ENCODE measurements around the gene SHD.

The SHD gene

GRCh38 chr19:4246767-4247593 lies 32.1 kb upstream of the SHD start, which contains the start of gene YJU2:
TSS of gene YJU2 (plus strand) at chr19:4247080. CDS start at chr19:4247147, 67 bp downstream.
- no peaks in the 10 kb centered on the region for H3K27me3 ChIP-seq (ENCODE audit: control insufficient read depth in 3 of 3, insufficient read depth in 3 of 3, low read depth in 1 of 3, low read length in 3 of 3)

GRCh38 chr19:4256563-4256962 lies 22.5 kb upstream of the SHD start:
- no peak overlapping the region for H3K4ac ChIP-seq (ENCODE audit: low read length)
- H3K27ac ChIP-seq (replicated peaks; ENCODE audit: low read length) = no peak overlapping the region
- H3K18ac ChIP-seq (ENCODE audit: low read length) = no peak overlapping the region
- peaks cover 7 to 17% of the 10 kb centered on the region in 2 donors for H3K9me3 ChIP-seq (replicated peaks in 1 of 2; ENCODE audit: control insufficient read depth in 2 of 2, insufficient read depth in 1 of 2, low read depth in 1 of 2, low read length in 2 of 2)
- no peak overlapping the region for H3K14ac ChIP-seq (ENCODE audit: low read length)
- no peak overlapping the region for H3K4me3 ChIP-seq (ENCODE audit: low read length in 2 of 2)
- H2BK5ac ChIP-seq (ENCODE audit: low read length) = no peak overlapping the region
- no peaks in the 10 kb centered on the region for H3K79me1 ChIP-seq (ENCODE audit: low read depth, low read length)
- H3K9ac ChIP-seq (ENCODE audit: low read depth, low read length, poor library complexity) = no peak overlapping the region
- no peaks in the 10 kb centered on the region for H3K4me1 ChIP-seq (ENCODE audit: control insufficient read depth in 2 of 2, insufficient read depth in 1 of 2, low read depth in 1 of 2, low read length in 2 of 2)
- H4K8ac ChIP-seq (ENCODE audit: low read depth, low read length) = no peak overlapping the region
- no CpG with 5 or more reads among the region's 4 CpGs for WGBS, 2 donors (ENCODE audit: extremely low coverage in 2 of 2, insufficient read length in 2 of 2, insufficient replicate concordance in 1 of 2)
- H2BK15ac ChIP-seq (ENCODE audit: low read length) = no peak overlapping the region
- DNase-seq (ENCODE audit: low spot score) = no peak
- H2BK120ac ChIP-seq (ENCODE audit: low read depth, low read length) = no peak overlapping the region
- no peak overlapping the region for H2AK5ac ChIP-seq (ENCODE audit: low read depth, low read length)
- H2BK12ac ChIP-seq (ENCODE audit: low read length) = no peak overlapping the region
- H3K4me2 ChIP-seq (ENCODE audit: insufficient read depth, low read length, poor library complexity, severe bottlenecking) = no peak overlapping the region
- no peak overlapping the region for H2AFZ ChIP-seq (ENCODE audit: low read length)
- no peaks in the 10 kb centered on the region for H3K27me3 ChIP-seq (ENCODE audit: control insufficient read depth in 3 of 3, insufficient read depth in 3 of 3, low read depth in 1 of 3, low read length in 3 of 3)
- H4K91ac ChIP-seq (ENCODE audit: low read depth, low read length, poor library complexity) = no peak overlapping the region
- H3K36me3 ChIP-seq (replicated peaks in 1 of 2; ENCODE audit: control insufficient read depth in 2 of 2, insufficient read depth in 2 of 2, low read length in 2 of 2) = peaks cover 33 to 76% of the 10 kb centered on the region in 2 donors
- H3K23ac ChIP-seq (ENCODE audit: low read depth, low read length, poor library complexity) = no peak overlapping the region

More at GRCh38 chr19:4246767-4247593, 32.1 kb upstream of the SHD start, which contains the start of gene YJU2:
- no peaks in the 10 kb centered on the region for H3K9me3 ChIP-seq (replicated peaks in 1 of 2; ENCODE audit: control insufficient read depth in 2 of 2, insufficient read depth in 1 of 2, low read depth in 1 of 2, low read length in 2 of 2)
- H3K79me1 ChIP-seq (ENCODE audit: low read depth, low read length) = peaks cover 3% of the 10 kb centered on the region
- WGBS, 2 donors (ENCODE audit: extremely low coverage in 2 of 2, insufficient read length in 2 of 2, insufficient replicate concordance in 1 of 2) = no CpG with 5 or more reads among the region's 45 CpGs
- peak within 1 kb of the TSS; percentile 86 for H3K4me2 ChIP-seq (ENCODE audit: insufficient read depth, low read length, poor library complexity, severe bottlenecking)
- H3K18ac ChIP-seq (ENCODE audit: low read length) = peak within 1 kb of the TSS; percentile 36
- peaks cover 18 to 30% of the 10 kb centered on the region in 2 donors for H3K36me3 ChIP-seq (replicated peaks in 1 of 2; ENCODE audit: control insufficient read depth in 2 of 2, insufficient read depth in 2 of 2, low read length in 2 of 2)
- peak within 1 kb of the TSS; percentile 82 for H3K27ac ChIP-seq (replicated peaks; ENCODE audit: low read length)
- peak within 1 kb of the TSS; percentile 54 to 82 for H3K4me3 ChIP-seq (ENCODE audit: low read length in 2 of 2)
- no peak within 1 kb of the TSS for H3K23ac ChIP-seq (ENCODE audit: low read depth, low read length, poor library complexity)
- no peak within 1 kb of the TSS for H2BK15ac ChIP-seq (ENCODE audit: low read length)
- H3K9ac ChIP-seq (ENCODE audit: low read depth, low read length, poor library complexity) = no peak within 1 kb of the TSS
- no peak within 1 kb of the TSS for H3K14ac ChIP-seq (ENCODE audit: low read length)
- H2AFZ ChIP-seq (ENCODE audit: low read length) = peak within 1 kb of the TSS; percentile 85
- no peak within 1 kb of the TSS for H2BK120ac ChIP-seq (ENCODE audit: low read depth, low read length)
- peak within 1 kb of the TSS; percentile 42 for H2AK5ac ChIP-seq (ENCODE audit: low read depth, low read length)
- peak within 1 kb of the TSS; percentile 69 for H2BK5ac ChIP-seq (ENCODE audit: low read length)
- H2BK12ac ChIP-seq (ENCODE audit: low read length) = no peak within 1 kb of the TSS
- peak; percentile 100 for DNase-seq (ENCODE audit: low spot score)
- peaks cover 5 to 7% of the 10 kb centered on the region in 2 donors for H3K4me1 ChIP-seq (ENCODE audit: control insufficient read depth in 2 of 2, insufficient read depth in 1 of 2, low read depth in 1 of 2, low read length in 2 of 2)
- no peak within 1 kb of the TSS for H4K91ac ChIP-seq (ENCODE audit: low read depth, low read length, poor library complexity)
- H3K4ac ChIP-seq (ENCODE audit: low read length) = no peak within 1 kb of the TSS
- no peak within 1 kb of the TSS for H4K8ac ChIP-seq (ENCODE audit: low read depth, low read length)

GRCh38 chr19:4257025-4257424 lies 22.0 kb upstream of the SHD start:
- H2BK5ac ChIP-seq (ENCODE audit: low read length) = no peak overlapping the region
- no peak overlapping the region for H2AK5ac ChIP-seq (ENCODE audit: low read depth, low read length)
- H4K8ac ChIP-seq (ENCODE audit: low read depth, low read length) = no peak overlapping the region
- H3K4me1 ChIP-seq (ENCODE audit: control insufficient read depth in 2 of 2, insufficient read depth in 1 of 2, low read depth in 1 of 2, low read length in 2 of 2) = no peaks in the 10 kb centered on the region
- no peak overlapping the region for H3K4ac ChIP-seq (ENCODE audit: low read length)
- no peak overlapping the region for H2AFZ ChIP-seq (ENCODE audit: low read length)
- peaks cover 35 to 76% of the 10 kb centered on the region in 2 donors for H3K36me3 ChIP-seq (replicated peaks in 1 of 2; ENCODE audit: control insufficient read depth in 2 of 2, insufficient read depth in 2 of 2, low read length in 2 of 2)
- no peak overlapping the region for H3K9ac ChIP-seq (ENCODE audit: low read depth, low read length, poor library complexity)
- H3K4me3 ChIP-seq (ENCODE audit: low read length in 2 of 2) = no peak overlapping the region
- H3K27ac ChIP-seq (replicated peaks; ENCODE audit: low read length) = no peak overlapping the region
- peaks cover 7 to 17% of the 10 kb centered on the region in 2 donors for H3K9me3 ChIP-seq (replicated peaks in 1 of 2; ENCODE audit: control insufficient read depth in 2 of 2, insufficient read depth in 1 of 2, low read depth in 1 of 2, low read length in 2 of 2)
- DNase-seq (ENCODE audit: low spot score) = no peak
- H3K23ac ChIP-seq (ENCODE audit: low read depth, low read length, poor library complexity) = no peak overlapping the region
- H3K14ac ChIP-seq (ENCODE audit: low read length) = no peak overlapping the region
- no peak overlapping the region for H3K4me2 ChIP-seq (ENCODE audit: insufficient read depth, low read length, poor library complexity, severe bottlenecking)
- no peaks in the 10 kb centered on the region for H3K27me3 ChIP-seq (ENCODE audit: control insufficient read depth in 3 of 3, insufficient read depth in 3 of 3, low read depth in 1 of 3, low read length in 3 of 3)
- H2BK12ac ChIP-seq (ENCODE audit: low read length) = no peak overlapping the region
- no peak overlapping the region for H2BK120ac ChIP-seq (ENCODE audit: low read depth, low read length)
- H3K18ac ChIP-seq (ENCODE audit: low read length) = no peak overlapping the region
- WGBS, 2 donors (ENCODE audit: extremely low coverage in 2 of 2, insufficient read length in 2 of 2, insufficient replicate concordance in 1 of 2) = no CpG with 5 or more reads among the region's 6 CpGs
- no peak overlapping the region for H2BK15ac ChIP-seq (ENCODE audit: low read length)
- H3K79me1 ChIP-seq (ENCODE audit: low read depth, low read length) = no peaks in the 10 kb centered on the region
- no peak overlapping the region for H4K91ac ChIP-seq (ENCODE audit: low read depth, low read length, poor library complexity)

GRCh38 chr19:4258181-4258580 lies 20.9 kb upstream of the SHD start:
- Histone ChIP-seq H2BK5ac (ENCODE audit: low read length) (no peak overlapping the region), H2AK5ac (ENCODE audit: low read depth, low read length) (no peak overlapping the region), H3K4me1 (ENCODE audit: control insufficient read depth in 2 of 2, insufficient read depth in 1 of 2, low read depth in 1 of 2, low read length in 2 of 2) (no peaks in the 10 kb centered on the region), H4K91ac (ENCODE audit: low read depth, low read length, poor library complexity) (no peak overlapping the region), H3K4me2 (ENCODE audit: insufficient read depth, low read length, poor library complexity, severe bottlenecking) (peak overlapping the region; percentile 11), H3K4me3 (ENCODE audit: low read length in 2 of 2) (no peak overlapping the region), H3K27ac (replicated peaks; ENCODE audit: low read length) (no peak overlapping the region), H2BK120ac (ENCODE audit: low read depth, low read length) (no peak overlapping the region), H2BK12ac (ENCODE audit: low read length) (no peak overlapping the region), H3K27me3 (ENCODE audit: control insufficient read depth in 3 of 3, insufficient read depth in 3 of 3, low read depth in 1 of 3, low read length in 3 of 3) (no peaks in the 10 kb centered on the region), H3K79me1 (ENCODE audit: low read depth, low read length) (peaks cover 2% of the 10 kb centered on the region), H4K8ac (ENCODE audit: low read depth, low read length) (no peak overlapping the region), H3K4ac (ENCODE audit: low read length) (no peak overlapping the region), H3K9ac (ENCODE audit: low read depth, low read length, poor library complexity) (peak overlapping the region; percentile 44), H3K9me3 (replicated peaks in 1 of 2; ENCODE audit: control insufficient read depth in 2 of 2, insufficient read depth in 1 of 2, low read depth in 1 of 2, low read length in 2 of 2) (peaks cover 7 to 17% of the 10 kb centered on the region in 2 donors), H2AFZ (ENCODE audit: low read length) (no peak overlapping the region), H3K36me3 (replicated peaks in 1 of 2; ENCODE audit: control insufficient read depth in 2 of 2, insufficient read depth in 2 of 2, low read length in 2 of 2) (peaks cover 37 to 77% of the 10 kb centered on the region in 2 donors), H2BK15ac (ENCODE audit: low read length) (no peak overlapping the region), H3K18ac (ENCODE audit: low read length) (no peak overlapping the region), H3K14ac (ENCODE audit: low read length) (no peak overlapping the region), H3K23ac (ENCODE audit: low read depth, low read length, poor library complexity) (no peak overlapping the region)
- no peak for DNase-seq (ENCODE audit: low spot score)
- WGBS, 2 donors (ENCODE audit: extremely low coverage in 2 of 2, insufficient read length in 2 of 2, insufficient replicate concordance in 1 of 2) = no CpG with 5 or more reads among the region's 28 CpGs
